HG03095 (cell line): ENCODE measurements around the gene CFAP97D1.
A peak's percentile ranks its signal among the peaks of the same experiment; 100 is the strongest.

Experiments used
- ATAC-seq: cut with Tn5 transposase; IDR thresholded peaks from one replicate; pipeline ENCODE4 v1.9.1; 2021; ENCODE audit warnings: moderate library complexity; ENCODE audit not compliant: unreplicated experiment

Gene CFAP97D1

DNA sequence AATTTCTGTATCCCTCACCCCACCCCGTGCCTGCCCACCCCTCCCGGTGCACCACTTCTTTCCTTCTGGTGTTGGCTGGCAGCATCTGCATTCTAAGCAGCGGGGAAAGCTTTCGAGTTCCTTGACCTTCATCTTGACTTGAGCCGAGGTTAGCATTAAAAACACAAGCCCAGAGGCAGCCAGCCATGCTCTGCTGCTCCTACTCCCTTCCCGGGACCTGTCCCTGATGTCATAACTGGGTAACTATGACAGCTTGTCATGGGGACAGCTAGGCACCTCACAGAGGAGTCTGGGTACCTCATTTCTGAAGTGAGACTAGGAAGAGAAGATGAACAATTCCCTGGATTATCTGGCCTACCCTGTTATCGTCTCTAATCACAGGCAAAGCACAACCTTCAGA, at the start of gene CFAP97D1:
Gene CFAP97D1 (plus strand): TSS at position 301 of the 400 bp plus-strand sequence. CDS start 28 bp downstream, at position 329.
- no peak for ATAC-seq

DNA sequence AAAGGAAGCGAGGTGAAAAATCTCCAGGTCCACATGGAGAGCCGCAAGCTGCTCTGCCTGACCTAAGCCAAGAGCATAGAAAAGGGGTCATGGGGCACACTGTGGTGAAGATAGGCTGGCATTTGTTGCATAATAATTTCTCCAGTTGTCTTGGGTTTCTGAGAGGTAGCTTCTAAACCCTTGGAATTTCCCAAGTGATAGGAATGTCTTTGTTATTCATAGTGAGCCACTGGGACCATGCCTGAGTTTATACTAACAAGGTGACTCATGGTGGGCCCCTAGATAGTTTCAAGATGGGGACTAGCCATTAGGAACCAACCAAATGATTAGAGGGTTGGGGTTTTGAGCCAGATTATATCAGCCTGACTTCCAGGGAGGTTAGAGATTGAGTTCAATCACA, 47.3 kb upstream of the CFAP97D1 start:
- no peak for ATAC-seq

DNA sequence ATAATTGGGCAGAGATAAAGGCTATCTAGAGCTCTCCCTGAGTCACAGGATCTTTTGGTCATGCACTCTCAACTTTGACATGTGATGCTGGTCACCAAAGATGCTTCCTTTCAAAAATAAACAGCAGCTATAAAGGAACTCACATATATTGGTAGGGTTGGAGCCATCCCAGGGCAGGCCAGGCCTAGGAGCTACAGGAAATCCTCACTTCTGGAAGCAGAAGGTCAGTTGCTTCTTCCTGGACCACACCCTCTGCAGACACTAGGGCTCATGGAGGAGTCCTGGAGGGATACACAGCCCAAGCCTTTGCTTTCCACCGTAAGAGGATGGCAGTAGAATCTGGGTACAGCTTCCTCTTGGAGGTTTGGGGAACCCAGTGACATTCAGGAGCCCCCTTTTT, 46.3 kb upstream of the CFAP97D1 start:
- ATAC-seq, result no peak

DNA sequence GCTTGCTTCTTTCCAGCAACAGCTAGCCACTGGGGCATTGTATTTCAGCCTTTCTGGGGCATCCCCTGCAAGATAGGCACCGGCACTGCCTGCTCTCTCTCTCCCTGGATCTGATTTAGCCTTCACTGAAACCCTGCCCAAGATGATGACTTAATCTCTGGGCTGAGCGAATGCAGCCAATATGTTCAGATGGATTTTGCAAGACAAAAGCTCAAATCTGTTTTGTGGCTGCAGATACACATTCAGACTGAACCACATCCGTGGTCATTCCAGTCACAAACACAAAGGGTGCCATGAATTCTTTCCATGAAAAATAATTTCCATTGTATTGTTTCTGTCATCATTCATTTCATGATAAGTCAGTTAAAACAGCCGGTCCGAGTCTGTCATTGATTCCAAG, 45.9 kb upstream of the CFAP97D1 start:
- ATAC-seq, result no peak

DNA sequence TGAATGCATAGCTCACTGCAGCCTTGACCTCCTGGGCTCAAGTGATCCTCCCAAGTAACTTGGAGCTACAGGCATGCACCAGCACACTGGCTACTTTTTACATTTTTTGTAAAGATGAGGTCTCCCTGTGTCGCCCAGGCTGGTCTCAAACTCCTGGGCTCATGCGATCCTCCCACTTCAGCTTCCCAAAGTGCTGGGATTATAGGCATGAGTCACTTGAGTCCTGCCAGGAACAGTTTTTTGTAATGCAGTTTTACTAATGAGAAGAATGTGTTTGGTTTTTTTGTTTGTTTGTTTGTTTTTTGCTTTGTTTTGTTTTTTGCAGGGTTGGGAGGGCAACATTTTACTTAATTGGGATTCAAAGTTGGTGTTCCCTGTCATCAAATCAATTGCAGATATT, 43.8 kb upstream of the CFAP97D1 start:
- ATAC-seq, result no peak

DNA sequence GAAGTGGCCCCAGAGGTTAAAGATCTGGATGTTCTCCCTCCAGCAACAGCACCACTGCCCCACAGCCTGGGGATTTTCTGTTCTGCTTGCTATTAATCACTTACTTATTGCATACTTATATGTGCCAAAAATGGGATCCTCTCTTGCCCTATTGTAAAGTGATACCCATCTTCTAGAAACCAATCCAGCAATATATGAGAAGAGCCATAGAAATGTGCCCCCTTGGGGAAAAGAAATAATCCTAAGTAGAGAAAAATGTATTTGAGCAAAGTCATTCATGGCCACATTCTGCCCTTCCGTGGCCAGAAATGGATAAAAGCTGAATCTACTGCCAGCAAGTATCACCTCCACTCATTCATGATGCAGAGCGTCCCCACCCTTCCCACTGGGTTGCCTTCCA, 42.5 kb upstream of the CFAP97D1 start:
- no peak for ATAC-seq

DNA sequence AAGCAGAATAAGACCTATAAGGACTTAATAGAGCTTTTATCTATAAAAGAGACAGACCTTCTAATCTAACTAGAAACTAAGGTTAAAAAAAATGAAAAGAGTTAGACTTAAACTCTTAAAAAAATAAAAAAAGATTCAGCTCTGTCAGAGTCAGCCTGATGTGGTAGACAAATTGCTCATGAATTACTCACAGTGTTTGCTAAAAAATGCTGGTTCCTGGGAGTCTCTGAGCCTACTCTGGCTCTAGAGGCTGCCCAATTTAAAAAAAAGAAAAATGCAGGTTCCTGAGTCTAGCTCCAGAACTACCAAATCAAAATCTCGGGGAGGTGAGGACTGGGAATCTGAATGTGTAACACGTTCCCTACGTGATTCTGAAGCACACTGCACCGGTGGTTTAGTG, 39.7 kb upstream of the CFAP97D1 start:
- no peak for ATAC-seq

DNA sequence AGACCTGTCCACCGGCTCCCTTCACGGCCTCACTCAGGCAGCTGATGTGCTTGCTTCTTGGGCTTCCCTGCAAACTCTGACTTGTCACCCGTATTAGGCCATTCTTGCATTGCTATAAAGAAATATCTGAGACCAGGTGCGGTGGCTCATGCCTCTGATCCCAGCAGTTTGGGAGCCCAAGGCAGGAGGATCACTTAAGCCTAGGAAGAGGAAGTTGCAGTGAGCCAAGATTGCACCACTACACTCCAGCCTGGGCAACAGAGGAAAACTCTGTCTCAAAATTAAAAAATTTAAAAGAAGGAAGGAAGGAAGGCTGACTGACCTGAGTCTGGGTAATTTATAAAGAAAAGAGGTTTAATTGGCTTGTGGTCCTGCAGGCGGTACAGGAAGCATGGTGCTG, 38.6 kb upstream of the CFAP97D1 start:
- ATAC-seq, result no peak

DNA sequence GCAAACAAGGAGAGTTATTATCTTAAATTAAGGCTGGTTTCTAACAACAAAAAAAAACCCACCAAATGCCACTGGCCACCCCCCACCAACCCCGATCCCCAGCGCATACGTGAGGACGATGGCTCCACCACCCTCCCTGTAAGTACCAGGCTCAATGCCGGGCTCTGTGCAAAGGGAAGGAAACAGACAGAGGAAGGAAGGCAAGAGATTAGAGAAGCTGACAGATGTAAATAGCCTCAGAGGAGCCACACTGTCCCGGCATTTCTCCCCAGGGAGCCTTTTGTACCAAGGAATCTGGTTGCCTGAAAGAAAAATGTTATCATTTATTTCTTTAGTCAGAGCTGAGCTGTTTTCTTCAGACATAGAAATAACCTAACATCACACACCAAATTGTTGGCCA, 34.7 kb upstream of the CFAP97D1 start:
- ATAC-seq, result no peak

DNA sequence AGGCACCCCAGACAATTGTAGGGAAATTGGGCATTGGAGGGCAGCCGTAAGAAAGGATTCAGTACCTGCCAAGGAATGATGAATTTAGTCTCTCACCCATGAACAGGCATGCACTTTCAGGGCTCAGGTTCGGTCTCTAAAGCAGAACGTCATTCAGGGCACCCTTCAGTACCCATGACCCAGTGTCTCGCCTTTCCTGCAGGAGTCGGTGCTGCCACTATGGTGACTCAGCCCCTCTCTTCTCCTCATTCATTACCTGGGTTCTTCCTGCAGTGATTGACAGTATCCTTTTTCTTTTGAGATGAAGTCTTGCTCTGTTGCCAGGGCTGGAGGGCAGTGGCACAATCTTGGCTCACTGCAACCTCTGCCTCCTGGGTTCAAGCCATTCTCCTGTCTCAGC, 30.1 kb upstream of the CFAP97D1 start:
- ATAC-seq, result no peak

DNA sequence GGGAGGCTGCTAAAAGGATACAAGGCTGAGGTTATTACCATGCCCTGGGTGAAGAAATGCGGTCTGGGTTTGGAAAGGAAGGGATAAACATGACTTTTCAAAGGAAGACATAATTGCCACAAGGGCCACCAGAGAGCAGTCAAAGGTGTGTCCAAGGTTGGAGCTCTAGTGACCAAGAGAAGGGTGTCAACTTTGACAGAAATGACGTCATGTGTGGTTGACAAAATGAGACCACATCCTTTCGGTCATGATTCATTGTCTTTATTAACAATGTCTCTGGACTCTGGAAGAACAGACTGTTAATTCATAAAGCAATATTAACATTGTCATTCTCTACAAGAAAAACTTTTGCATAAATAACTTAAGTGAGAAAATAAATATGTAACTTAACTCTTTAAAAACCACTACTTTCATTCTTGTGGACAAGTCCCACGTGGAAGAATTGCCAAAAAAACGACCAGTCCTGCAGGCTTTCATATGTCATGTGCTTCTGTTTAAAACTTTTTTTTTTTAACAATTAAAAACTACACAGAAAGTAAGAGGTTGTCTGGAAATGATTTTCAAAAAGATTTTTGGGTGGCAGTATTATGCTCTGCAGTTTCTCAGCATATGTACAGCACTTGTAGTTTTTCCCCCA, 26.6 kb upstream of the CFAP97D1 start:
- no peak for ATAC-seq

DNA sequence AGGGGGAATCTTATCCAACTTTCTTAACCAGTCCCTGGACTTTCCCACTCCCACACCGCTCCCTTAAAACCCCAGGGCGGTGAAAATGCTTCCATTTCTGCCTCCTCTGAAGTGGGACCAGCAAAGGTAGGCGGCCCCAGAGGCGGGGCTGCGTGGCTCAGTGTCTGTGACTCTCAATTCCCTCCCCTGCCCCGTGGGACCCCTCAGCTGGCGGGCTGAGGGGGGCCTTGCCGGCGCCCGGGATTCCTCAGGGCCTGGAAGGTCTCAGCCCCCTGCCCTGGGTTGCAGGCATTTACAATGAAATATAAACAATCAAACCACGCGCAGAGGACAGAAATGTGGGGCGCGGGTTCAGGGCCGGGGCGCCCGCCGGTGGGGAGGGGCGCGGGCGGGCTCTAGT, 25.3 kb upstream of the CFAP97D1 start:
- no peak for ATAC-seq

DNA sequence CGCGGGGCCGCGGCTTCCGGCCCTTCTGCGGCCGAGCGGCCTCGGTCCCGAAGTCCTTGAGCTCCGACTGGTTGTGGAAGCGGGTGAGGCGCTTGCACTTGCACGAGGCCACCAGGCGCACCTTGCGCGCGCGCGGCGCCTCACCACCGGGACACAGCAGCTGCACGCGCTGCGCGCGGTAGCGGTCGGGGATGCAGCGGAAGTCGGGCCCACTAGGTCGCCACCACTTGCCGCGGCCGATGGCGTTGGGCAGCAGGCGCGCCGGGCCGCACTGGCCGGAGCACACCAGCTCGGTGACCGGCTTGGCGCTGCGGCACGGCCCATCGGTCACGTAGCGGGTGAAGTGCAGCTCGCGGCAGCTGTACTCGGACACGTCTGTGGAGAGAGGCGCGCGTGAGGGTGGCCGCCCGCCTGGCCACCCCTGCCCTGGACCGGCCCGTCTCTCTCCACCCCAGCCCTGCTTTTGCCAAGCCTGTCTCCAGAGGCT, 24.8 kb upstream of the CFAP97D1 start:
- ATAC-seq, result no peak

DNA sequence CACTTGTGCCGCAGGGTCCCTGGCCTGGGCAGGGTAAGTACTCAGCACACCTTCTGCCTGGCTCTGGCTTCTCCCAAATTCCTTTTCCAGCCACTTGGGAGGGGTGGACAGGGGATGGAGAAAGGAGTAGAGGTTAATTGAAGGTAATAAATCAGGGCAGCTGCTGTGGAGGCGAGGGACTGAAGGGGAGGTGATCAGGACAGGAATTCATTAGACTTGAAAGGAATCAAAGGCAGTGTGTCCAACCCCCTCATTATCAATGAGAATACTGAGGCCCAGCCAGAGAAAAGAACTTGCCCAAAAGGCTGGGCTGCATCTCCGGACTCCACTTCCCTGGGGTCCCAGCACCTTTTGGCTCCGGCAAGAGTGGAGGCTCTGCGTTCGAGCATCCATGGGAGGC, 24.0 kb upstream of the CFAP97D1 start:
- no peak for ATAC-seq

DNA sequence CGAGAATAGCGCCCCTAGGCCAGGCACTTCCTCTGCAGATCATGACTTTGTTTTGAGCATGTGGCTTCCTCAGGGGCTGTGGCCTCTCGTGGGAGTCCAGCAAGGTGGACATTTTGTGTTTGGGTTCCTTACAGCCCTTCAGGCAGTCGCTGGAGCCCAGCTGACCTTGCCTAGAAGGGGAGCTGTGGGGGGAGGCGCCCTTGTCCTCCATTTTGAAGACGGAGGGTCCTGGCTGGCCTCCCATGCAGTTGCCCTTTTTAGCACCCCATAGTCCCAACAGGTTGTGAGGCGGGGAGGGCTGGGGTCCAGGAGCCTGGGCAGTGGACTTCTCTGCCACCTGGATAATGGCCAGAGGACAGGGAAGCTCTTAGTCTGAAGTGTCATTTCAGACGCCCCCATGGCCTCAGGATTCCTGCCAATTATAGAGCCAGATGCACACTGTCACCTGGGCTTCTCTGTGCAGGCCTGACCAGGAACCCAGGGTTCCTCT, 23.0 kb upstream of the CFAP97D1 start:
- ATAC-seq, result no peak

DNA sequence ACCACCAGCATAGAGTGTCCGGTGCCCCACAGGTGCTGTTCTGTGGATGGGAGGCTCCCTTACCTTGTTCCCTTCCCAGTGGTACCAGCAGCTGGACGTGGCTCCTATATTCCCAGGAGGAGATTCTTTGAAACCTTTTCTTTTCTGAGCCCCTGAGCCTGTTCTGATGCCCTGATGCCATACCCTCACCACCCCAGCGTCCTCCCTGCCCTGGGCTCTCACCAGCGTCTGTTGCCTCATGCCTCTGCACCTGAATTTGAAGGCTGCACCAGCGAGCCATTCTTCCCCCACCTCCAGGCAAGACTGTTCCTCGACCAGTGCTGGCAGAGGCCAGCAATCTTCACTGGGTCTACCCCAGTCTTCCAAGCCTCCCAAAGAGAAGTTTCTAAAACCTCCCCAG, 22.1 kb upstream of the CFAP97D1 start:
- no peak for ATAC-seq

DNA sequence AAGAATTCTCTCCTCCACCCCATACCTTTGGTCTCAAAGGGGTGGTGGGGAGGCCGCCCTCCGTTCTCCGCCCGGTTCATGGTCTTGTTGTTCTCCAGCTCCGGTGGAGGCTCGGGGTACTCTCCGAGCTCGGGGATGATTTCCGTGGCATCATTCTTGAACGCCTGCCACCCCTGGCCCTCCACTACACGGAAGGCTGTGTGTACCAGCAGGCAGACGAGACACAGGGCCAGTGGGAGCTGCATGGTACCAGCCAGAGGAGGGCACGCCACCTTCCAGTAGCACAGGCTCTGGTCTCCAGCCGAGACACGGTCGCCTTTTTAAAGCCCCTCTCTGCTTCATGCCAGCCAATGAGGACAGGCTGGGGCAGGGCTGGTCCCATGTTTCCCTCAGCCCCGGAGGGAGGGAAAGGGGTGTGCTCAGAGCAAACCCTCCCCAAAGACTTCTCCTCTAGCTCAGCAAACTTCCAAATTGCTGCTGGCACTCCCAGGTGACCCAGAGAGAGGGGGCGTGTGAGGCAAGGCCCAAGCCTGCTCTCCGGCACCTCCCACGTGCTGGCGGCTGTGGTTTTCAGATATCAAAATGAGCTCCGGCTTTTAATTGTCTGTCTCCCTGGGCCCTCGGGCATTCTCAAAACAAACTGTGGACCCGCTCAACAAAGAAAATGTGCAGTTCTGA, 21.6 kb upstream of the CFAP97D1 start, which contains the start of gene SOST:
Gene SOST (minus strand): TSS at position 295 of the 678 bp plus-strand sequence. CDS start 50 bp downstream, at position 245.
- no peak for ATAC-seq

DNA sequence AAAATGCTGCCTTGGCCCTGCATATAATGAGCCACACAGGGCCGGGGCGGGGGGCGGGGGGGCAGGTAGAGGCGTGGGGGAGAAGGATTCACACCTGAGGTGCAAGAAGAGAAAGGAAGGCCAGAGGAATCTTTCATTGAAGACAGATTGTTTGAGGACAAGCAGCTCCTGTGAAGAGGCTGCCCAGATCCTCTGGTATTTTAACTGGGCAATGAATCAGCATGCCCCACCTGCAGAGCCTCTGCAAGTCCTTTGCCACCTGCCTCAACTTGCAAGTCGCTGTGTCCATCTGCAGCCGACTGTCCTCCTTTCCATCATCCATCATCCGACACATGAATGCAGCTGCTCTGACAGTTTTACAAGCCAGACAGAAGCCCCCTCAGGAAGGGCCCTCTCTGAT, 20.4 kb upstream of the CFAP97D1 start:
- no peak for ATAC-seq

DNA sequence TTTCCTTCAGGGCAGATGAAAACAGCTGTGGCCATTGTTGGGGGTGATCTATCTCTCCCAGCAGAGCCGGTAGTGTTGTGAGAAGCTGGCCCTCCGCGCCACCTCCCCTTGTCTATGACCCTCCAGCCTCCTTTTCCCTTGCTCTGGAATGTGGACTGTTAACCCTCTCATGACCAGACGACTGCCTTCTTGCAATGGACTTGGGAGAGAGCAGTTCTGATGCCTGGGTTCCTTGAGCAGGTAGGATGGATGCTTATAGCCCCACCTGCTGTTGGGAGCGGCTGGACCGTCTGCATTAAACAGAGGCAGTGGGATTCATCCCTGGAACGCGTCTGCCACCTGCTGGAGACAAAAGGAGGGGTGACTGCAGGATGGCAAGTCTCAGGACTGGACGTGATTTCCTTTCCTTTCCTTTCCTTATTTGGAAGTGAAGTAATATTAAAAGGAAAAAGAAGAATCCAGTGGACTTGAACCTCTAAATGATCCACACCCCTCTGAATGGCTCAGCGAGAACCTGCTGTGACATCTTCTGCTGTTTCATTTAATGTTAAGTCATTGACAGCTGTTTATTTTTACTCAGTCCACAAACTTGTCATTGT, 19.9 kb upstream of the CFAP97D1 start:
- ATAC-seq, result peak; percentile 68

DNA sequence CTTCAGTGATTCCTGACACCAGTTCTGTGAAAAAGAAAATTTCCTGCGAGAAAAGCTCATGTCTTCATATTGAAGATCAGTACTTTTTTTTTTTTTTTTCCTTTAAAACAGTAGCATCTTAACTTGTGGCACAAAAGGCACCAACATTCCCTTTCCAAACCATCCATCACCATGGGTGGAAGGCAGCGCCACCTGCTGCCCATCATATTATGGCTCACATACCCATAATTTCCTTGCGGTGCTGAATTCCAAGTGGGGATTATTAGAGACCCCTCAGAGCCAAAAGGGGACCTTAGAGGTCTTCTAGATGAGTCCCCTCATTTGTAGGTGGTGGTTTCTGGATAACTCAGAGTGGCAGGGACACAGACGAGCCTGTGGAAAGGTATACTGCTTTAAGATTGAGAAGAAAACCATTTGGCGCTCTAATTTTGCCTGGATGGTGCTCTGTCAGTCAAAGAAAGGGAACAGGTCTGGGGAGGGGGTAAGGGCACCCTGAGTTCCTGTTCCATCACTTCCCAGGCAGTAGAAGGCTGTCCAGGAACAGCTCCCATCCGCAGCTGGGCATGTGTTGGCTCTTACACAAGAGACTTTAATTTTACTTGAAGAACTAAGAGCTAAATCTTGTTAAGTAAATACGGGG, 13.7 kb upstream of the CFAP97D1 start:
- no peak for ATAC-seq

DNA sequence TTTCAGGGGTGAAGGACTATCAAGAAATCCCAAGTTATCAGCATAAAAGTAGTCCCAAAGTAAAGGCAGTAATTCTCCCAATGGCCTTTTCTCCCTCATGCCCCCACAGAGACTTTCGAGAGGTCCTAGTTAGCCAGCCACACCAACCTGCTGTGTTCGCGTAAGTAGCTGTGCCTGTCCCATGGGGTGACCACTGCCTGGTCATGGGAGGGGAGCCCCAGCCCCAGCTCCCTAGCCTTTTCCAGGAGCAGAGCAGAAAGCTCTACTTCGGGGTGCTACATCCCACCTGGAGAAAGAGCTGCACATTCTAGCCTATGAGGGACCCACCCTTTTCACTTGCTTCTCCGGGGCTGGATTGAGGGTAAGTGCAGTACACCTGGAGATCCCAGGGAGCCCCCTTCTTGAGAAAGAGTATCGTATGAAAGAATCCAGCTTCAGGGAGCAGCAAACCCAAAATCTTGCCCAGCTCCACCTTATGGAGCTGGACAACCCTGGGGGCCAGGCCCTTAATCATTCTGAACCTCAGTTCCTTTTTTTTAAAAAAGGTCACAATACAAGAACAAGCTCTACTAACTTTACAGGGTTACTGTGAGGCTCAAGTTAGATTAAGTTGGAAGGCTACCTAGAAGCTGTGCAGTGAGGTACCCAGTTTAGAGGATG, 13.1 kb upstream of the CFAP97D1 start:
- ATAC-seq, result no peak
